GM04504 (cell line): ENCODE measurements around the gene GAREM1.
"Not testable (repeated sequence)": the region's sequence is repeated elsewhere in the genome, so short reads cannot be mapped to it uniquely, and the experiment has no call there.

Experiments
- DNase-seq: peaks from one replicate; pipeline ENCODE4 v3.0.0-alpha.2; 2012; ENCODE audit warnings: low read depth

GAREM1 gene

GRCh38 chr18:32257084-32257785 lies 213.4 kb downstream of the GAREM1 start:
- no peak for DNase-seq

GRCh38 chr18:32255570-32255969 lies 215.1 kb downstream of the GAREM1 start:
- DNase-seq: no peak

- DNase-seq: no peak
These were observed 218.4 kb downstream of the GAREM1 start for GRCh38 chr18:32252141-32252860.

DNA sequence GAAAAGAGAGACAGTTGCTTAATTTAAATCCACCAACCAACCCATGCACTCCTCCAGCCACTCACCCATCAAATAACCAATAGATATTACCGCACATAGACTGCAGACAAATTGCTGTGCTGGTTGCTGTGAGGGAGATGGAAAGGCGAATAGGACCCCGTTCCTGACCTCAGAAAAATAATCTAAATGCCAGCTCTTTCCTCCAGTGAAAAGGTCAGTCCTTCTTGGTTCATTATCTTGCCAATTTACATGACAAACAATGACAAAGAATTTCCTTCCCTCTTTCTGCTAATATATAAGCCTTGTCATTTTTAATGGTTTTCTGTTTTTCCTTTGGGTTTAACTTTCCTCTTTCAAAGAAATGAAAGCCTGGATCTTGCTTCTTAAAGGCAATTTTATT lies 219.2 kb downstream of the GAREM1 start:
- DNase-seq: no peak

DNA sequence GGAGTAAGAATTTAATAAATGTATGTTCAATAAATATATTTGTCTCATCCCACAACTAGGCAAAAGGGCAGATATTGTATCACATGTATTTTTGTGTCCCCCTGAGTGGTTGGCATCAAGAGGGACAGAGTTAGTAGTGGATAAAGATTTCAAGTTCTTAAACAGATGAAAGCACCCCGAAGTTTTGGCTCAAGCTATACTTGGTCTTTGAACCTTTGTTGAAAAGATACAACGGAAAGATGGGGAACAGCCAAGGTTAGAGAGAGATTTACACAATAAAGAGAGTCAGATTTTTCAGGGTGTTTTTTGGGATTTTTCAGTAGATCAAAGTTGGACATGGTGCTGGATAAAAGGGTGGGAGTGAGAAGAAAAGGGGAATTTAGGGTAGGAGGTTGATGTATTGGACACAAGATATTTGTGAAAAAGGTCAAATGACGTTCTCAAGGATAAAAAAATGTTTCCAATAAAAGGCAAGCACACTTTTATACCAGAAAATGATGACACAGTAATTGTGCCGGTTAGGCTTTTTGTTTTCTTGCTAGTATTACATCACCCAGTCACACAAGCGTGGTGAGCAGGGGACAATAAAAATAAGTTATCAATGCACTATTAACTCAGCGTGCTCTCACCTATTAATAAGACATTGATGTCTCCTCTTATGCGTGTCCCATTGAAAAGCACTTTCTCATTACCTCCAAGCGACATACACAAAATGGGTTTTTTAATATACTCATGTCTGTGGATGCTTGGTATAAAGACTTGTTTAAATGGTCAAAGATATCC lies 221.3 kb downstream of the GAREM1 start:
- no peak for DNase-seq

- no peak for DNase-seq
These were observed 225.8 kb downstream of the GAREM1 start for GRCh38 chr18:32244881-32245280.

GRCh38 chr18:32243358-32243757 lies 227.3 kb downstream of the GAREM1 start:
- DNase-seq: no peak

- DNase-seq: no peak
These were observed 228.3 kb downstream of the GAREM1 start for GRCh38 chr18:32242395-32242794.

DNA sequence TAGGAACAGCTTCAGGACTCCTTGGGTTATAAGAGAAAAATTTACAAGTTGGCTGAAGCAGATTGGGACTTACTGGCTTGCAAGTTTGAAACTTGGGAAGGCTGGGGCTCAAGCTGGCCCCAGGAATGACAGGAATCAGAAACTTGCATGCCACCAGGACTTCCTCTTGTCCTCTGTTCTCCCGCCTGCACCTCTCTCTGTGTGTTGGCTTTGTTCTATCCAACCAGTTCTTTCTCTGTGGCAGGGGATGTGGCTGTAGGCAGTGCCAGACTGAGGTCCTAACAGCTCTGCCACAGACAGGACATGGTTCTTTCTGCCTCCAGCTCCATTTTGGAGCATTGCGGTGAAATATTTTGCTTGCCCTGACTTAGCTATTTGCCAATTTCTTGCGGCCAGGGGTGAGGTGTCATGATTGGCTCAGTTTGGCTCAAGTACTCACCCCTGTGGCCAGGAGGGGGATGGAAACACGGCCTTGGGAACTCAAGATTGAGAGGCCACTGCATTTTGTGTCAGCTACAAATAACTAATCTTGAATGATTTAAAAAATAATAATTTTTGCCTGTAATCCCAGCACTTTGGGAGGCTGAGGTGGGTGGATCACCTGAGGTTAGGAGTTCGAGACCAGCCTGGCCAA lies 231.9 kb downstream of the GAREM1 start:
- DNase-seq: no peak

- DNase-seq: no peak
These were observed 233.6 kb downstream of the GAREM1 start for GRCh38 chr18:32237049-32237448.

GRCh38 chr18:32233348-32233747 lies 237.3 kb downstream of the GAREM1 start:
- DNase-seq: not testable (repeated sequence)

GRCh38 chr18:32219431-32220018 lies 251.2 kb downstream of the GAREM1 start:
- DNase-seq: no peak

GRCh38 chr18:32216390-32216789 lies 254.3 kb downstream of the GAREM1 start:
- no peak for DNase-seq

DNA sequence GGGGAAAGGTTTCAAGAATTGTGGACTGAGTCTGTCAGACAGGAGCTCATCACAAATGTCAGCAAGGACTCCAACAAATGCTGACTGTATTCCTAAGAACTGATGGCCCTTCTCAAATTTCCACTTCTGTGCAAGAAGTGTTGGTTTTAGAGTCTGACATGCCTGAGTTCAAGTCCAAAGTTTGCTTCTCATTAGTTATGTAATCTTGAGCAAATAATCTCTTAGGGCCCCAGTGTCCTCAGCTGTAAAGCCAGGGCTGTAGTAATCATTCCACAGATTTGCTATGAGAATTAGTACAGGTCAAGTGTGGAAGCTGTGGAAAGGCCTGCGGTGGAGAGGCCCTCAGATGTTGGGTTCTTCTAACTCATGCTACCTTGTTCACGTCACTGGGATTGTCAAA lies 257.0 kb downstream of the GAREM1 start:
- no peak for DNase-seq
